ENCODE results near the gene MYL4. TPM values are rescaled to one million over a fixed set of nuclear protein-coding genes. Genes with fewer than 3 reads are reported as not detected.
"Not testable (repeated sequence)": the region's sequence is repeated elsewhere in the genome, so short reads cannot be mapped to it uniquely, and the experiment has no call there.

The MYL4 gene
- total RNA-seq, 1 donor from 2014 or later: not detected

GRCh38 chr17:47170710-47171109 is 38.4 kb upstream of the MYL4 start:
- DNase-seq (ENCODE audit: extremely low spot score in 2 of 2): no peak
- Histone ChIP-seq H3K4me3 (no peak overlapping the region), H3K36me3 (peaks cover 0 to 16% of the 10 kb centered on the region in 2 donors), H3K27me3 (no peaks in the 10 kb centered on the region), H3K4me1 (no peaks in the 10 kb centered on the region), H3K27ac (no peak overlapping the region), H3K9me3 (no peaks in the 10 kb centered on the region)
- TF ChIP-seq POLR2AphosphoS5 (IDR thresholded peaks at IDR 0.05; ENCODE audit: insufficient read depth in 1 of 2, low read depth in 1 of 2) (no peak), POLR2A (IDR thresholded peaks at IDR 0.05) (no peak), CTCF (IDR thresholded peaks at IDR 0.05) (no peak)
- intact Hi-C loops (cut with DNase I): no loop called here

DNA sequence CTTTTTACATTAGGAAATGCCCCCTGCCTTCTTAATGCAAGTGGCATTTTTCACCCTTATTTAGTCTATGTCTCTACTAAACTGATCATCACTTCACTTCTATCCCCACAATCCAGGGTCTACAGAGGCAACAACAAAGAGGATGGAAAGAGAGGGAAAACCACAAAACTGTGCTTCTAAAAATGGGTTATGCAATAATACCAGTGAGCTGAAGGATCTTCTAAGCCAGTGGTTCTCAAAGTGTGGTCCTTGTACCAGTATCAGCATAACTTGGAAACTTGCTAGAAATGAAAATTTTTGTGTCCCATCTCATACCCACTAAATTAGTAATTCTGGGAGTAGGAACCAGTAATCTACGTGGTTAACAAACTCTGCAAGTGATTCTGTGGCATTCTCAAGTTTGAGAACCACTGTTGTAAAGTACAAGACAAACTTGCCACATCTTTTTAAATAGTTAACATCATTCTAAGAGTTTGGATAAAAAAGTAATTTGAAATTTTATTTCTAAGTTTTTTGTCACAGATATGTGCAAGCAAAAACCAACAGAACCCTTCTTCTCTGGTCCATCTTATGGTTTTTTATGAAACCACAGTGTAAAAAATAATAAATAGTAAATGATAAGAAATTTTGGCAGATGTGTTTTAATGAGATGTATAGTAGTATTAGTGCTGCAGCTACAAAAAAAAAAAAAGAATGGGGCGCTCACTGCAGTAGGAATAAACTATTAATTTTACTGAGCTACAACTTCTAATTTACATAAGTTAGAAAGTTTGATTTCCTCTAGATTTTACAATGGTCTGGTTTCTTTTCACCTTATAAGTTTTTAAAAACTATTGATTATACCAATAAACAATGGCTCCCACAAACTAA is 36.2 kb upstream of the MYL4 start:
- no peak for TF ChIP-seq POLR2AphosphoS5 (IDR thresholded peaks at IDR 0.05; ENCODE audit: insufficient read depth in 1 of 2, low read depth in 1 of 2)
- no peak for TF ChIP-seq POLR2A (IDR thresholded peaks at IDR 0.05)
- TF ChIP-seq CTCF (IDR thresholded peaks at IDR 0.05): no peak
- intact Hi-C loops (cut with DNase I): no loop called here
- Histone ChIP-seq H3K4me1 (peaks cover 12% of the 10 kb centered on the region), H3K27ac (no peak overlapping the region), H3K9me3 (no peaks in the 10 kb centered on the region), H3K27me3 (no peaks in the 10 kb centered on the region), H3K36me3 (peaks cover 0 to 13% of the 10 kb centered on the region in 2 donors), H3K4me3 (no peak overlapping the region)
- DNase-seq (ENCODE audit: extremely low spot score in 2 of 2): no peak

DNA sequence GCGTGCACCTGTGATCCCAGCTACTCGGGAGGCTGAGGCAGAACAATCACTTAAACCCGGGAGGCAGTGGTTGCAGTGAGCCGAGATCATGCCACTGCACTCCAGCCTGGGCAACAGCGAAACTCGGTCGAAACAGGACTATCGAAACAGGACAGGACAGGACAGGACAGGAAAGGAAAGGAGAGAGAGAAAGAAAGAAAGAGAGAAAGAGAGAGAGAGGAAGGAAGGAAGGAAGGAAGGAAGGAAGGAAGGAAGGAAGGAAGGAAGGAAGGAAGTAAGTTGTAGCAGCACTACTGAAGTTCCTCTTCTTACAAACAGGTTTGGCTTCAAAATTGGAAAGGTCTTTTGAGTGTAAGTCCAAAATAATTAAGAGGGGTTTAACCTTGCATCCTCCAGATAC is 34.3 kb upstream of the MYL4 start:
- H3K4me3 ChIP-seq; H3K27ac ChIP-seq; H3K9me3 ChIP-seq; intact Hi-C loops (cut with DNase I); H3K27me3 ChIP-seq; H3K36me3 ChIP-seq; DNase-seq (ENCODE audit: extremely low spot score in 2 of 2): not testable (repeated sequence)
- H3K4me1 ChIP-seq: peaks cover 15% of the 10 kb centered on the region

GRCh38 chr17:47176389-47176826 is 32.7 kb upstream of the MYL4 start:
- Histone ChIP-seq H3K27ac (no peak overlapping the region), H3K27me3 (no peaks in the 10 kb centered on the region), H3K4me1 (peaks cover 17% of the 10 kb centered on the region), H3K9me3 (no peaks in the 10 kb centered on the region), H3K4me3 (no peak overlapping the region), H3K36me3 (peaks cover 0 to 13% of the 10 kb centered on the region in 2 donors)
- DNase-seq (ENCODE audit: extremely low spot score in 2 of 2): no peak
- no peak for TF ChIP-seq CTCF (IDR thresholded peaks at IDR 0.05)
- no peak for TF ChIP-seq POLR2A (IDR thresholded peaks at IDR 0.05)
- no peak for TF ChIP-seq POLR2AphosphoS5 (IDR thresholded peaks at IDR 0.05; ENCODE audit: insufficient read depth in 1 of 2, low read depth in 1 of 2)
- intact Hi-C loops (cut with DNase I): no loop called here

DNA sequence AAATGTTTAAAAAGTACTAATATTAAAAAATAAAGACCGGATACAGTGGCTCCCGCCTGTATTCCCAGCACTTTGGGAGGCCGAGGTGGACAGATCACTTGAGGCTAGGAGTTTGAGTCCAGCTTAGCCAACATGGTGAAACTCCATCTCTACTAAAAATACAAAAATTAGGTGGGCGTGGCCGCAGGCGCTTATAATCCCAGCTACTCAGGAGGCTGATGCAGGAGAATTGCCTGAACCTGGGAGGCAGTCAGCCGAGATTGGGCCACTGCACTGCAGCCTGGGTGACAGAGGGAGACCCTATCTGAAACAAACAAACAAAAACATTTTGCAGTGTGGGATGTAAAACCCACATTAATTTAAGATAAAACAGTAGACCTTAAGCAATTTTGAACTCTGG is 31.9 kb upstream of the MYL4 start:
- Histone ChIP-seq H3K36me3 (peaks cover 0 to 13% of the 10 kb centered on the region in 2 donors), H3K4me3 (no peak overlapping the region), H3K4me1 (peaks cover 25% of the 10 kb centered on the region), H3K27ac (no peak overlapping the region), H3K9me3 (no peaks in the 10 kb centered on the region), H3K27me3 (no peaks in the 10 kb centered on the region)
- DNase-seq (ENCODE audit: extremely low spot score in 2 of 2): no peak
- TF ChIP-seq CTCF (IDR thresholded peaks at IDR 0.05): no peak
- no peak for TF ChIP-seq POLR2A (IDR thresholded peaks at IDR 0.05)
- TF ChIP-seq POLR2AphosphoS5 (IDR thresholded peaks at IDR 0.05; ENCODE audit: insufficient read depth in 1 of 2, low read depth in 1 of 2): no peak
- intact Hi-C loops (cut with DNase I): no loop called here
